ENCODE results near the gene TLCD3B.
A peak's percentile ranks its signal among the peaks of the same experiment; 100 is the strongest.

The TLCD3B gene, protein sequence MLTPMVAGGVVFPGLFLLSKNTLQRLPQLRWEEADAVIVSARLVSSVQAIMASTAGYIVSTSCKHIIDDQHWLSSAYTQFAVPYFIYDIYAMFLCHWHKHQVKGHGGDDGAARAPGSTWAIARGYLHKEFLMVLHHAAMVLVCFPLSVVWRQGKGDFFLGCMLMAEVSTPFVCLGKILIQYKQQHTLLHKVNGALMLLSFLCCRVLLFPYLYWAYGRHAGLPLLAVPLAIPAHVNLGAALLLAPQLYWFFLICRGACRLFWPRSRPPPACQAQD

DNA sequence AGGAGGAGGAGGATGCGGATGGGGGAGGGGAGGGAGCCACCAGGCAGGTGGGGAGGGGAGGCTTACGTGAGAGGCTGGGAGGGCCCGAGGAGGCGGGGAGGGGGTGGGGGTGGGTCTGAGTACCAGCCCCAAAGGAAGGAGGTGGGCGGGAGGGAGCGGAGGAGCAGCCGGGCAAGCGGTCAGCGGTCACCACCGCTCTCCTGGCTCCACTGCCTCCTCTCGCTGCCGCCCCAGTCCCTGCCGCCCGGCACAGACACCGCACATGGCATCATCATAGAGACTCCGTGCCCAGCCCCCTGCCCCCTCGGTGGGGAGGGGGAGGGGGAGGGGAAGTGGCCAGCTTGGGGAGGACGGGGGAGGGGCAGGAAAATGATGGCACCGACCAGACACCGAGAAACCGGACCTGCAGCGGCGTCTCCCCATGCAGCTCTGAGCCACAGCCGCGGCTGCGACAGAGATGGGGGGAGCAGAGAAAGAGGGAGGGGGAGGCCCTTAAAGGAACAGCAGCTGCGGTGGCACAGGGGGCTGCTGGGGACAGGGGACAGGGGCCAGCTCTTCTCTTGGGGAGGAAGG is at the start of gene TLCD3B:
Gene TLCD3B, minus strand, starts transcription at position 431 of the 573 bp plus-strand sequence. CDS start 744 bp downstream, outside the sequence.
- DNase-seq = peak; percentile 37

DNA sequence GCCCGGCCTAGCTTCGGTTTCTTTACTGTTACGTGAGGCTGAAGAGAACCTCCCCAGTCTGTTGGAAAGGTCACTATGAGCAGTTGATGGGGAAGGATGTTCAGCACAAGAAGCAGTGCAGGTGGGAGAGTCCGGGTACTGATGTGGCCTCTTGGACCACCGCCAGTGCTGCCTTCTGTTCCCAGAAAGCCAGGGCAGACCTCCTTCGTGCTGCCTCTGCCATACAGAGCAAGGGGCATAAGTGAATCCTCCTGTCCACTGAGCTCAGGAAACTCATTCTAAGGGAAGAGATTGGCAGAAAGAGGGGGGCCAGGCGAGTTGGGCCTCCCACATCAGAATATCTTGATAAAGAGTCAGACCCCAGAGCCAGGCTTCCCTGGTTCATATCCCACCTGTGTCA is 48.4 kb upstream of the TLCD3B start:
- peak; percentile 41 for DNase-seq

DNA sequence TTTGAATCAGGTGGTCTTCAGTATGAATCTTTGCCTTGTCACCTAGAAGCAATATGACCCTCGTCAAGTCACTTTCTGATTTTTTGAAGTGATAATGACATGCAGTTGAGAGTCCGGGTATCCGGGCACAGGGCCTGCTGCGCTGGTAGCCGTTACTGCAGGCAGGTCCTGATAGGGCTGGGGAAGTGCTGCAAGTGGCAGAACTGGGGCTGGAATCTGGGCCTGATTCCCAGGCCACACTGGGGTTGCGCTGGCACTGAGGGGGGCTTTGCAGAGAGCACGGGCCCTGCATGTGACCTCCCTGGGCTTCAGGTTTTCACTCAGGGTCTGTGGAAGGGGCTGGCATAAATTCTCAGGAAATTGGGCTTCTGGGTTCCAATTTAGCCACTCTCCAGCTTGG is 47.7 kb upstream of the TLCD3B start:
- DNase-seq = no peak

DNA sequence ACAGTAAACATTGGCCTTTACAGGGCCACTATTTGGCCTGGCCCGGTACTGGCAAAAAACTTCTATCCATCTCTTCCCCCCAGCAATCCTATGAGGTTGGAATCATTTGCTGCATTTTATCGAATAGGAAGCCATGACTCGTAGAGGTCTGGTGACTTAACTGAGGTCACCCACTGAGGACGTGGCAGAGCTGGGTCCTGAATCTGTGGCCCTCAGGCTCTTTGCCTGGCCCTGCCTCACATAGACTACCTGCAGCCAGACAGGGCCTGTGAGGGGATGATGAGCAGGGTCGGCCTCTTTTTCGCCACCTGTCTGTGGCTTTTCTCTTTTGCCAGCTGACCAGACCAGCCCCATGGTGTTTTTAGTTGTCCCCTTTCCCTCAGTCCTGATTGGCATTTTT is 46.6 kb upstream of the TLCD3B start:
- no peak for DNase-seq

DNA sequence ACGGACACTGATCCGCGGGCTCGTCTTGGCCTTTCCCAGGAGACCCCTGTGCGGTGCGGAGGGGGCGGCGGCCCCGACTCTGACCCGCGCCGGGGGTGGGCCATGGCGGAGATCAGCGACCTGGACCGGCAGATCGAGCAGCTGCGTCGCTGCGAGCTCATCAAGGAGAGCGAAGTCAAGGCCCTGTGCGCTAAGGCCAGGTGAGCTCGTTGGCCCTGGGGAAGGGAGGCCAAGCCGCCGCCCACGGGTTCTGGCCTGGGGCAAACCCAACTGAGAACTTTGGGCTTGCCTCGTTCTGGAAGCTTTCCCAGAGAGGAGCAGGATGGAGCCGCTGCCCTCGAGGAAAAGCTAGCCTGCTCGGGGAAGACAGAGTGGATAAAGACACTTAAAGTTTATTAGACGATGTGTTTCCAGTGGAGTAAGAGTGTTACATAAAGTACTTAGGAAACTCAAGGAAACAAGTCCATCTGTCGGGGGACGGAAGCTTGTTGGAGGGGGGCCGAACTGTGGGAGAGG is 45.3 kb upstream of the TLCD3B start:
- DNase-seq = no peak

DNA sequence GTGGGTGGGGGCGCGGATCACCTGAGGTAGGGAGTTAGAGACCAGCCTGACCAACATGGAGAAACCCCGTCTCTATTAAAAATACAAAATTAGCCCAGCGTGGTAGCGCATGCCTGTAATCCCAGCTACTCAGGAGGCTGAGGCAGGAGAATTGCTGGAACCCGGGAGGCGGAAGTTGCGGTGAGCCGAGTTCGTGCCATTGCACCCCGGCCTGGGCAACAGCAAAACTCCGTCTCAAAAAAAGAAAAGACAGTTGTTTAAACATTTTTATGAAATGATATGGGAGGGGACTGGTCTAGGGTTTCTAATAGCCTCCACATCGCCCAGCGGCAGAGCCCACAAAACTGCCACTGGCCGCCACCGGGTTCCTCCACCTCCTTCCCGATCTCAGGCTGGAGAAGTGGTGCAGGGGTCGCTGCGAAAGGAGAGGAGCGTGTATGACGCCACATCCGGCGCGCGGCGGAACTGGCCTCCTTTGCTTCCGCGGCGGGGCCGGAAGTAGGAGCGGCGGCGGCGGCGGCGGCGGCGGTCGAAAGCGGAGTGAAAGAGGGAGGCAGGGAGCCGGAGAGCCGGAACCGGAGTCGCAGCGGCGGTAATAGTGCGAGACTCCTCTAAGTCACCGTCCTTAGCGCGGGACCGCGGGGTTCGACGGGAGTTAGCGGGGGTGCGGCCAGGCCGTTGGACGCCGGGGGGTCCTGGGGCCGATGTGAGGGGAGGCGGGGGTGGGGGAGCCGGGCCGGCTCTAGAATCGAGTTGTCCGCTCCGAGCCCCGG is 44.6 kb upstream of the TLCD3B start, which contains the start of gene PPP4C:
Gene PPP4C, plus strand, starts transcription at position 492 of the 773 bp plus-strand sequence. CDS start 384 bp downstream, outside the sequence.
- peak; percentile 81 for DNase-seq

DNA sequence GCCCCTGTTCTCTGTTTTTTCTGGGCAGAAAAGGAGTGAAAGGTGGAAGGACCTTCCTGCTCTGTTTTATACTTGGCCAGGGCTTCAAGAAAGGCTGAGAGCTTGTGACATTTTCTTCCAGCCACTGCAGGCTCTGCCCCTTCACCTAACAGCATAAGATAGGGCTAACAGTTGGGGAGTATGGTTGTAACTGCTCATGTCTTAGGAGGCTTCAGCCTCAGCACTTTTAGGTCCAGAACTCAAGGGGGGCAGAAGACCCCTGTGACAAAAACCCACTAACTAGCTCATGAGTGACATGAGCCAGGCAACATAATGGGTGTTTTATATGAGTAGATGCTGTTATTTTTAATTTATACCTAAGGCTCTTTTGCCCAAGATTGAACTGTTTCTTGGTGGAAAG is 39.4 kb upstream of the TLCD3B start:
- no peak for DNase-seq

DNA sequence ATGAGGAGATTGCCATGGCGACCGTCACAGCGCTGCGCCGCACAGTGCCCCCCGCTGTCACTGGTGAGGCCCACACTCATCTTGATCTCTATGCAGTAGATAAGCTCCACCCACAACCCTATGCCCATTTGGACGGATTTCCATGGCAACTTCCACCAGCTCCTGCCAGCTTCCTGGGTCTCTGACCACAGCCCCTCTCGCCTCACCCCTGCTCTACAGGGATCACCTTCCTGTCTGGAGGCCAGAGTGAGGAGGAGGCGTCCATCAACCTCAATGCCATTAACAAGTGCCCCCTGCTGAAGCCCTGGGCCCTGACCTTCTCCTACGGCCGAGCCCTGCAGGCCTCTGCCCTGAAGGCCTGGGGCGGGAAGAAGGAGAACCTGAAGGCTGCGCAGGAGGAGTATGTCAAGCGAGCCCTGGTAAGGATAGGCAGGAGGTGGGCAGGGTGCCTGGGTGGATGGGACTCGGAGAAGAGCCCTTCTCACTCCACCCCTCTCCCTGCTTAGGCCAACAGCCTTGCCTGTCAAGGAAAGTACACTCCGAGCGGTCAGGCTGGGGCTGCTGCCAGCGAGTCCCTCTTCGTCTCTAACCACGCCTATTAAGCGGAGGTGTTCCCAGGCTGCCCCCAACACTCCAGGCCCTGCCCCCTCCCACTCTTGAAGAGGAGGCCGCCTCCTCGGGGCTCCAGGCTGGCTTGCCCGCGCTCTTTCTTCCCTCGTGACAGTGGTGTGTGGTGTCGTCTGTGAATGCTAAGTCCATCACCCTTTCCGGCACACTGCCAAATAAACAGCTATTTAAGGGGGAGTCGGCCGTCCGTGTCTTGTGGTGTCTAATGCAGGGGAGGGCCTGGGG is 38.8 kb upstream of the TLCD3B start:
- no peak for DNase-seq

DNA sequence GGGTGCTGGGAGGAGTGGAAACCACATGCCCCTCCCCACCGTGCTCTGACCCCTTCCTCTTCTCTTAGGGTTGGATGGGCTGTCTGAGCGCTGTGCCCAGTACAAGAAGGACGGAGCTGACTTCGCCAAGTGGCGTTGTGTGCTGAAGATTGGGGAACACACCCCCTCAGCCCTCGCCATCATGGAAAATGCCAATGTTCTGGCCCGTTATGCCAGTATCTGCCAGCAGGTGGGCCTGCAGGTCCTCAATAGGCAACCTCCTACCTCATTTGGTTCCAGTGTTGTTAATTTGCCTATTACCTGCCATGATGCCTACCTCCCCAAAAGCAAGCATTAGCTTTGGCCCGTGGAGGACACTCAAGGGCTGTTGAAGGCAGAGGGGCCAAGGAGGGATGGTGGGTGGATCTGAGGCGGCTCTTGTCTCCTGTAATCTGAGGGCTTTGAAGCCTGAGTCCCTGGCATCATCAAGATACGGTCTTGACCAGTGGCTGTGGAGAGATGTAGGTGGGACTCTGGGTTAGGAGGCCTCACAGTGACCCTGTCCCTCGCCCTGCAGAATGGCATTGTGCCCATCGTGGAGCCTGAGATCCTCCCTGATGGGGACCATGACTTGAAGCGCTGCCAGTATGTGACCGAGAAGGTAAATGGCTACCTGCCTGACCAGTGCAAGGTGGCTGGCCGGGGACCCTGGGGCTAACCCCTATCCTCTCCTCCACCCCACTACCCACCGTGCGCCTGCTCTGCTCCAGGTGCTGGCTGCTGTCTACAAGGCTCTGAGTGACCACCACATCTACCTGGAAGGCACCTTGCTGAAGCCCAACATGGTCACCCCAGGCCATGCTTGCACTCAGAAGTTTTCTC is 37.9 kb upstream of the TLCD3B start:
- no peak for DNase-seq

DNA sequence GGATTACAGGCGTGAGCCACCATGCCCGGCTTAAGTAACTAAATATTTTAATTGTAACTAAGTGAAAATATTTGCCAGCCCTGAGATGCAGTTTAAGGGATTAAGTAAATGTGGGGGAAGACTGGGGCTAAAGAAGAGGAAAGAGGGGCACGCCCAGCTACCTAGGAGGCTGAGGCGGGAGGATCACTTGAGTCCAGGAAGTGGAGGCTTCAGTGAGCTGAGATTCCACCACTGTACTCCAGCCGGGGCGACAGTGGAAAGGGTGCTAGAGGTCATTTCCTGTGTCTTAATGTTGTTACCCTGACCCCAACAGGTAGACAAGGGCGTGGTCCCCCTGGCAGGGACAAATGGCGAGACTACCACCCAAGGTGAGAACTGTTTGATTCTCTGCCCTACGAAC is 37.3 kb upstream of the TLCD3B start:
- no peak for DNase-seq

DNA sequence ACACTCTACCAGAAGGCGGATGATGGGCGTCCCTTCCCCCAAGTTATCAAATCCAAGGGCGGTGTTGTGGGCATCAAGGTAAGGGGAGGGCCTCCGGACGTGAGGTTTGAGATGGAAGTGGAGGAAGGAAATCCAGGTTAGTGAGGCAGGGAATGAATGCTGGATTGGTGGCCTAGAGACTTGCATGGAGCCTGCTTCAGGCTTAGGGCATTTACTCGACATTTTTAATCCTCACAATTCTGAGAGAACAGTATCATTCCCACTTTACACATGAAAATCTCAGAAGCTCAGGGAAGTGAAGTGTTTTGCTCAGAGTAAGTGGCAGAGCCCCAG is 36.5 kb upstream of the TLCD3B start:
- DNase-seq = no peak

DNA sequence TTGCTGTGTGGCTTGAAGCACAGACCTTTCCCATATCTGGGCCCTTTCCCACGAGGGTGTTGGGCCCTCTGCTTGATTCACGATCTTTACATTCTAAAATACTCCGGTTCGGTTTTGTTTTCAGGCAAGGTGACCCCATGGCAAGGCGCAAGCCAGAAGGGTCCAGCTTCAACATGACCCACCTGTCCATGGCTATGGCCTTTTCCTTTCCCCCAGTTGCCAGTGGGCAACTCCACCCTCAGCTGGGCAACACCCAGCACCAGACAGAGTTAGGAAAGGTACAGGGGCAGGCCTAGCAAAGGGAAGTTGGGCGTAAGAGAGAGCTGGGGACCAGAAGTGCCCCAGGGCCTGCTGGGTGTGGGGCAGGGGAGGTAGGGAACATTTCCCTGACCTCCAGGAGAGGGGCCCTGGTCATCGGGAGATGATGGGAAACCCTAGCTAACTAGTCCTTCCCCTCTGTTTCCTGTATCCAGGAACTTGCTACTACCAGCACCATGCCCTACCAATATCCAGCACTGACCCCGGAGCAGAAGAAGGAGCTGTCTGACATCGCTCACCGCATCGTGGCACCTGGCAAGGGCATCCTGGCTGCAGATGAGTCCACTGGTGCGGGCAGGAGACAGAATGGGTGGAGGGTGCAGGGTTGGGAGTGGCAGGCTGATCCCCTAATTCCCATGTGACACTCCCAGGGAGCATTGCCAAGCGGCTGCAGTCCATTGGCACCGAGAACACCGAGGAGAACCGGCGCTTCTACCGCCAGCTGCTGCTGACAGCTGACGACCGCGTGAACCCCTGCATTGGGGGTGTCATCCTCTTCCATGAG is 35.9 kb upstream of the TLCD3B start:
- no peak for DNase-seq

DNA sequence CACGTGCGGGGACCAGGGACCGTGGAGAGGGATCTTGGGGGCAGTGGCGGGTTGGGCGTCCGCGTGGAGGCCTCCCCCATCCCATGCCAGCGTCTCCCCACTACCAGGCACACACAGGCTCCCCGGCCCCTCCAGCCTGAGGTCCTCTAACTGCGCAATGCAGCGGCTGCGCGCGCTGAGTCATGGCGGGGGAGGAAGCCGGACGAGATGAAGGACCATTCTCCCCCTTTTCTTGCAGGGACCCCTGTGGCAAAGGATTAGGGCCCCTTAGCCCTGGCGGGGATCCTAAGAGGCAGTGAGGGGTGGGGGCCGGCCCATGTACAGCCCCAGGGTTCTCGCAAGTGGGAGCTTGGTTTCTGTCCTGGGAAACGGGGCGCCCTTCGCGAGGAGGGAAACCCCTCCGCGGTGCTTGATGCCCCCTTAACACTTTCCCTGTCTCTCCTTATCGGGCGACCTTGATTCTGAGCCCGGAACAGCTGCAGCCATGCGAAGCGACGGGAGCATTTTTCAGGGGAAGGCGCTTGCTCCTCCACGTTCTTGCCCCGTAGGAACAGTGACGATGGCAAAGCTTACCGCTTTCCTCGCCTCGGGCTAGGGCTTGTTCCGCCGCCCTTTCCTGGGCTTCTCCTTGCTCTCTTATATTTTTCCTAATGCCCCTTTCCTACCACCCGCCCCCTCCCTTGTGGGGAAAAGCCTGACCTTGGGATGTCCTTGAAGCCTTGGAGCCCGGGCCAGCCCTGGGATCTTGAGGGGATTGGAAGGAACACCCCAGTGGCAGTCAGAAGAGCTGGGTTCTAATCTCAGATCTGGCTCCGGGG is 35.1 kb upstream of the TLCD3B start:
- no peak for DNase-seq

DNA sequence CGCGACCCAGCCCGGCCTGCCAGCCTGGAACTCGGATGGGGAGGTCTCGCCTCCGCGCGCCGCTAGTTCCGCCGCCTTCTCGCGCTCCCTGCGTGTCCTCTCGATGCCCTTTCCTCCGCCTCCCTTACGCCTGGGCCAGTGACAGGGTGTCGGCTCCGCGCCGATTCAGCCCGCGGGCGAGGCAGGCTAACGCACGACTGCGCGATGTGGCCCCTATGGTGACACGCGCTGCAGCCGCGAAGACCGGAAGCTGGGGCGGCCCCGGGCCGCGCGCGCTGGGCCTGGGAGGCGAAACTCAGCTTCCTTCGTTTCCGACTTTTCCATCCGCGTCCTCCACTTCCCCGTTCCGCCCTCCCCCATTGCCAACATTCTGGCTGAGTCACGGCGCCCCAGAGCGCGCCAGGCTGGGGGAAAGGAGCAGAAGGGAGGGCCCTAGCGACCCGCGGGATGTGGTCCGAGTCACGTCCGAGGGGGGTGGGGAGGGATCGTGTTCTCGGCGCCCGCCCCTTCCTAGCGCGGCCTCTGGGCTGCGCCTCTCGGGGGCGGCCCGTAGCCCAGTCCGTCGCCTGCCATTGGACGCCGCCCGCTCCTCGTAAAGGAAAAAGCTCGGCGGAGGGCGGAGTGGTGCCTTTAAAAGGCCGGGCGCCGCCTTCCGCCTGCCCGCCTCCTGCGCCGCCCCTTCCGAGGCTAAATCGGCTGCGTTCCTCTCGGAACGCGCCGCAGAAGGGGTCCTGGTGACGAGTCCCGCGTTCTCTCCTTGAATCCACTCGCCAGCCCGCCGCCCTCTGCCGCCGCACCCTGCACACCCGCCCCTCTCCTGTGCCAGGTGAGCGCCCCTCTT is 34.3 kb upstream of the TLCD3B start, which contains the start of gene ALDOA:
Gene ALDOA, plus strand, starts transcription at position 659 of the 841 bp plus-strand sequence. CDS start 1,138 bp downstream, outside the sequence.
- peak; percentile 95 for DNase-seq

DNA sequence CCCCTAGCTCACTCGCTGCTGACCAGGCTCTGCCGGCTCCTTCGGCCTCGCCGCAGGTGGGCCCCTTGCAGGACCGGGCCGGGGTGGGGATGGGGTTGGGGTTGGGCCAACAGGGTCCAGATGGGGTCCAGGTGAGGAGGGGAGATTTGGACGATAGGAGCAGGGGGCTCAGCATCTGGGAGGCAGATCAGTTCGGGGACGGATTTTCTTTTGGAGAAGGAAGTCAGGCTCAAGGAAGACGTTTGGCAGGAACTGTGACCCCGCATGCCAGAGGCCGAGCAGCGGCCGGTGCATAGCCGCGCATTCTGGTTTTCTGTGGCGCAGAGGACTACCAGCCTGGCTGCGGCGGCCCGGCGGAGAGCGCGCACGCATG is 33.6 kb upstream of the TLCD3B start:
- DNase-seq = no peak

DNA sequence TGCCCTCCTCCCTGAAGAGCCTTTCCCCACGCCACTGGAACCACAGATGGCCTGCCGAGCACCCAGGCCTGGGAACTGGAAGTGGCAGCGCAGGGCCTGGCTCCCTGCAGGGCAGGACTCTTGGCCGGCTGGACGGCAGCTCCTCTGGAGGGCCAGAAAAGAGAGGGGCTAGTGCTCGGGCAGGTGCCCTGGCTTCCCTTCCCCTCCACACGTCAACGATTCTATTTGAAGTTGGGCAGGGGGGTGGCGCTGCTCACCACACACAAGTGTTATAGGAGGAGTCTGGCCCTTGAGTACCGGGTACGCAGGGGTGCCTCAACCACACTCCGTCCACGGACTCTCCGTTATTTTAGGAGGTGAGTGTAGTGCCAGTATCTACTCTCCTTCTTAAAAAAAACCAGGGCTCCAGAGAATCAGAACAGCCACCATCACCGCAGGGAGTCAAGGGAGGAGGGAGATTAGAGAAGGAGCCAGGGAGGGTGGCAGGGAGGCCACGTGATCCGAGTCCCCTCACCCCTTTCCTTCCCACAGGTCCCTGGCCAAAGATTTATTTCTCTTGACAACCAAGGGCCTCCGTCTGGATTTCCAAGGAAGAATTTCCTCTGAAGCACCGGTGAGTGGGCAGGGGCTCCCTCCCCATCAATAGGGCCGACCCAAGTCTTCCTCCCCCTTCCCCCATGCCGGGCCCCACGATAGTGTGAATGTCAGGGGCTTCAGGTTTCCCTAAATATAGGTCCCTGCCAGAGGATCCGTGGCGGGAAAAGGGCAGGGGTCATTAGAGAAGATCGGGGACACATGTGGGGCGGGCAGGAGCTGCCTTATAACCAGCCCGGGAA is 33.0 kb upstream of the TLCD3B start:
- peak; percentile 66 for DNase-seq

DNA sequence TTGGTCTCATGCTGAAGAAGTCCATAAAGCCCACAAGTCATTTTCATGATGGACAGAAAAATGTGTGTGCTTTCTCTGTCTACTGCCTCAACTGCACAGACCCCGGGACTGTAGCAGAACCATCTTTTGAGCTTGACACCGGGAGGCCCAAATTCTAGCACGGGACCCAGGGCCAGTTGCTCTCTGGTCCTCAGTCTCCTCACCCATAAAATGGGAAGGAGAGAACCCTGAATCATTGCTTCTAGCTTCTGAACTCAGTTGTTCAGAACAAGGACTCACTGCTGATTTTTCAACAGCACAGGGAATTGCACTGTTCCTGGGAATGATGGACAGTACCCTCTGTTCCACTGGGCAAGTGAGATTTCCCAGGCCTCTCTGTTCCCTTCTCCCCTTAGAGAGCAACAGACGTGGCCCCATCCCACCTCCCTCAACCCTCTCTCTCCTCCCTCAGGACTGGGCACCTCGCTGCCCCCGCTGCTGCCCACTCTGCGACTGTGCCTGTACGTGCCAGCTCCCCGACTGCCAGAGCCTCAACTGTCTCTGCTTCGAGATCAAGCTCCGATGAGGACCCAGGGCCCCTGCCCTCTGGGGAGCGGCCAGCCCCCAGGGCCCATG is 32.3 kb upstream of the TLCD3B start:
- no peak for DNase-seq
